PC-9 (cell line): ENCODE data around the gene MAP3K19. TPM values are rescaled to one million over a fixed set of nuclear protein-coding genes. Genes with fewer than 3 reads are reported as not detected.
"Not testable (repeated sequence)": the region's sequence is repeated elsewhere in the genome, so short reads cannot be mapped to it uniquely, and the experiment has no call there.

Experiments
- BruUV-seq: library from RNA; stranded (reverse); fragments of 400-500 nt; replicated peaks from 2 replicates; lab custom pipeline; 2021; lab: Mats Ljungman, UMichigan
- CTCF ChIA-PET: fragments of 300-600 bp; sonication (Branson Sonifier 250); formaldehyde crosslinking; loops from one replicate; lab custom pipeline; 2022; ENCODE audit warnings: antibody characterized with exemption; lab: Charles Lee
- POLR2A ChIA-PET: fragments of 300-600 bp; sonication (Branson Sonifier 250); formaldehyde crosslinking; loops from one replicate; lab custom pipeline; 2022; ENCODE audit warnings: antibody characterized with exemption; ENCODE audit not compliant: unreplicated experiment; lab: Charles Lee
- DNase-seq, 2 experiments: peaks; one replicate each; pipeline versions ENCODE4 v3.0.0 to v3.0.0-alpha.2; 2015 to 2022; ENCODE audit warnings: mixed read lengths in 1 of 2
- H2AFZ ChIP-seq: fragments of 200-600 bp; sonication (generic); 2 replicates; pipeline ENCODE4 v1.8.1; 2017; ENCODE audit warnings: antibody characterized with exemption
- H3F3A ChIP-seq: fragments of 200-600 bp; sonication (generic); 2 replicates; pipeline ENCODE4 v1.8.1; 2017; ENCODE audit warnings: antibody characterized with exemption, mild to moderate bottlenecking, low read depth; ENCODE audit not compliant: insufficient read depth
- H3K27ac ChIP-seq: fragments of 200-600 bp; sonication (generic); 2 replicates; pipeline ENCODE4 v1.6.1; 2016; ENCODE audit warnings: mixed run types
- H3K27me3 ChIP-seq: fragments of 200-600 bp; sonication (generic); 2 replicates; pipeline ENCODE4 v1.6.1; 2016; ENCODE audit warnings: low read depth, mixed run types; ENCODE audit not compliant: insufficient read depth
- H3K36me3 ChIP-seq: fragments of 200-600 bp; sonication (generic); 2 replicates; pipeline ENCODE4 v1.6.1; 2016; ENCODE audit warnings: low read depth, mixed run types
- H3K4me1 ChIP-seq: fragments of 200-600 bp; sonication (generic); replicated peaks from 2 replicates; pipeline ENCODE4 v1.6.1; 2016; ENCODE audit warnings: mixed run types; ENCODE audit not compliant: insufficient read depth
- H3K4me2 ChIP-seq: fragments of 200-600 bp; sonication (generic); 2 replicates; pipeline ENCODE4 v1.6.1; 2017; ENCODE audit warnings: mixed run types
- H3K4me3 ChIP-seq: fragments of 200-600 bp; sonication (generic); 2 replicates; pipeline ENCODE4 v1.6.1; 2016; ENCODE audit warnings: mixed run types
- H3K79me2 ChIP-seq: fragments of 200-600 bp; sonication (generic); 2 replicates; pipeline ENCODE4 v1.6.1; 2017; ENCODE audit warnings: low read depth, mixed run types
- H3K9me2 ChIP-seq: fragments of 200-600 bp; sonication (generic); 2 replicates; pipeline ENCODE4 v1.8.1; 2017; ENCODE audit warnings: mild to moderate bottlenecking; ENCODE audit not compliant: insufficient read depth
- H3K9me3 ChIP-seq: fragments of 200-600 bp; sonication (generic); 2 replicates; pipeline ENCODE4 v1.8.1; 2016; ENCODE audit warnings: low read depth; ENCODE audit not compliant: insufficient read depth
- H4K20me1 ChIP-seq: fragments of 200-600 bp; sonication (generic); 2 replicates; pipeline ENCODE4 v1.8.1; 2017; ENCODE audit not compliant: insufficient read depth
- EZH2 ChIP-seq: fragments of 200-600 bp; sonication (generic); IDR thresholded peaks from 2 replicates; pipeline ENCODE4 v1.8.0; 2017; ENCODE audit warnings: antibody characterized with exemption, low read depth
- intact Hi-C: fragments of 100-400 bp; cut with micrococcal nuclease; formaldehyde crosslinking; loops from one replicate; pipeline ENCODE4 v1.10.0; 2022; ENCODE audit not compliant: unreplicated experiment
- total RNA-seq: library from RNA; stranded (reverse); gene quantifications from 2 replicates; pipeline ENCODE4 v1.2.3, GENCODE V29; 2021
- TF ChIP-seq, protein P1 (sequence below): fragments of 200-600 bp; sonication (generic); conservative IDR thresholded peaks from 2 replicates; pipeline ENCODE4 v1.6.1; 2017; ENCODE audit warnings: mixed run types, antibody characterized with exemption, mild to moderate bottlenecking, moderate library complexity

MAP3K19 gene
- total RNA-seq, 1 experiment from 2014 or later, result not detected

DNA sequence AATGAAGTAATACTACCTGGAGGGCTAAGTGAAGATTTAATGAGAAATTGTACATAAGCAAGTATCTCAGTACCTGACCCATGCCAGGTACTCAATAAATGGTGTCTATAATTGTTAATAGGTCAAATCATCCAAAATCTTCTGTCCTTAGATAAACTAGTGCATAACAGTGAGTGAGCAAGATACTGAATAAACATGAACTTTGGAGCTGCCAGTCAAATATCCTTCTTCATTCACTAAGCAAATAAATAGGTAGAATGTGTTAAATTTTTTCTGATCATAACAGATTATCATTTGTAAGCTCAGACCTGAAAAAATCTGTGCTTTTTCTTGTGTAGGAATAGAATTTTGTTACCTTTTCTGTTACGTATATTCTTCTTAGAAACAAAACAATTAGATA, 44.4 kb upstream of the MAP3K19 start:
- Histone ChIP-seq H3K27ac (no peak overlapping the region), H3K9me3 (no peaks in the 10 kb centered on the region), H3K79me2 (peaks cover 16% of the 10 kb centered on the region), H3F3A (no peaks in the 10 kb centered on the region), H3K4me3 (no peak overlapping the region), H3K4me2 (no peak overlapping the region), H2AFZ (no peak overlapping the region), H3K36me3 (peaks cover 14% of the 10 kb centered on the region), H3K27me3 (no peaks in the 10 kb centered on the region), H4K20me1 (peaks cover 9% of the 10 kb centered on the region), H3K4me1 (no peaks in the 10 kb centered on the region), H3K9me2 (no peaks in the 10 kb centered on the region)
- no peak for TF ChIP-seq EZH2
- TF ChIP-seq, protein P1, sequence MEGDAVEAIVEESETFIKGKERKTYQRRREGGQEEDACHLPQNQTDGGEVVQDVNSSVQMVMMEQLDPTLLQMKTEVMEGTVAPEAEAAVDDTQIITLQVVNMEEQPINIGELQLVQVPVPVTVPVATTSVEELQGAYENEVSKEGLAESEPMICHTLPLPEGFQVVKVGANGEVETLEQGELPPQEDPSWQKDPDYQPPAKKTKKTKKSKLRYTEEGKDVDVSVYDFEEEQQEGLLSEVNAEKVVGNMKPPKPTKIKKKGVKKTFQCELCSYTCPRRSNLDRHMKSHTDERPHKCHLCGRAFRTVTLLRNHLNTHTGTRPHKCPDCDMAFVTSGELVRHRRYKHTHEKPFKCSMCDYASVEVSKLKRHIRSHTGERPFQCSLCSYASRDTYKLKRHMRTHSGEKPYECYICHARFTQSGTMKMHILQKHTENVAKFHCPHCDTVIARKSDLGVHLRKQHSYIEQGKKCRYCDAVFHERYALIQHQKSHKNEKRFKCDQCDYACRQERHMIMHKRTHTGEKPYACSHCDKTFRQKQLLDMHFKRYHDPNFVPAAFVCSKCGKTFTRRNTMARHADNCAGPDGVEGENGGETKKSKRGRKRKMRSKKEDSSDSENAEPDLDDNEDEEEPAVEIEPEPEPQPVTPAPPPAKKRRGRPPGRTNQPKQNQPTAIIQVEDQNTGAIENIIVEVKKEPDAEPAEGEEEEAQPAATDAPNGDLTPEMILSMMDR, result no peak
- DNase-seq, result no peak
- CTCF ChIA-PET, result interaction anchor here (0.7 kb wide), 1 partner anchor 33 kb away, joined by 3 read pairs; no protein-coding TSS in a partner anchor
- intact Hi-C loops, result no loop called here
- POLR2A ChIA-PET, result interaction anchor here (0.7 kb wide), 1 partner anchor 278 kb away, joined by 5 read pairs; no protein-coding TSS in a partner anchor
- BruUV-seq, result no TSS peak

DNA sequence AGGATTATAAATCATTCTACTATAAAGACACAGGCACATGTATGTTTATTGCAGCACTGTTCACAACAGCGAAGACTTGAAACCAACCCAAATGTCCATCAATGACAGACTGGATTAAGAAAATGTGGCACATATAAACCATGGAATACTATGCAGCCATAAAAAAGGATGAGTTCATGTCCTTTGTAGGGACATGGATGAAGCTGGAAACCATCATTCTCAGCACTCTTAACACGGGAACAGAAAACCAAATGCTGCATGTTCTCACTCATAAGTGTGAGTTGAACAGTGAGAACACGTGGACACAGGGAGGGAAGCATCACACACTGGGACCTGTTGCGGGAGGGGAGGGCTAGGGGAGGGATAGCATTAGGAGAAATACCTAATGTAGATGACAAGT, 42.4 kb upstream of the MAP3K19 start:
- Histone ChIP-seq H3K79me2 (peaks cover 17% of the 10 kb centered on the region), H4K20me1 (peaks cover 12% of the 10 kb centered on the region)
- CTCF ChIA-PET, H2AFZ ChIP-seq, H3K36me3 ChIP-seq, BruUV-seq, intact Hi-C loops, H3K4me1 ChIP-seq, POLR2A ChIA-PET, H3F3A ChIP-seq, DNase-seq, H3K9me2 ChIP-seq, H3K27ac ChIP-seq, H3K9me3 ChIP-seq, H3K4me3 ChIP-seq, H3K4me2 ChIP-seq, H3K27me3 ChIP-seq: not testable (repeated sequence)

DNA sequence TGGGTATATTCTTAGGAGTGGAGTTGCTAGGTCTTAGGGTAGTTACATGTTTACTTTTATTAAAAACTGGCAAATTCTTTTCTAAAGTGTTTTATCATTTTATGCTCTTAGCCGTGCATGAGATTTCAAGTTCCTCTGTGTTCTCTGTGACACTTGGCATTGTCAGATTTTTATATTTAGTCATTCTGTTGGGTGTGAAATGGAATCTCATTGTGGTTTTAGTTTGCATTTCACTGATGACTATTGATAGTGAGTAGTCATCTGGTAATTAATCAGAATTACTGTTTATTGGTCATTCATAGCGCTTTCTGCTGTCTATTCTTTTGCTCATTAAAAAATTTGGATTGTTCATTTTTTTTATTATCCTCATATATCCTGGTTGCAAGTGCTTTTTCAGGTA, 39.0 kb upstream of the MAP3K19 start:
- DNase-seq, result no peak
- no peak overlapping the region for H3K27ac ChIP-seq
- no peaks in the 10 kb centered on the region for H3K4me1 ChIP-seq
- no peak overlapping the region for H3K4me3 ChIP-seq
- no peaks in the 10 kb centered on the region for H3K9me2 ChIP-seq
- intact Hi-C loops, result no loop called here
- no peaks in the 10 kb centered on the region for H3F3A ChIP-seq
- ChIA-PET CTCF (no interaction called here), POLR2A (no interaction called here)
- peaks cover 25% of the 10 kb centered on the region for H3K79me2 ChIP-seq
- H3K9me3 ChIP-seq, result no peaks in the 10 kb centered on the region
- no peak overlapping the region for H2AFZ ChIP-seq
- no peaks in the 10 kb centered on the region for H3K27me3 ChIP-seq
- H3K36me3 ChIP-seq, result no peaks in the 10 kb centered on the region; the same call in 1 of the 2 replicates
- peaks cover 9% of the 10 kb centered on the region for H4K20me1 ChIP-seq
- no peak for TF ChIP-seq EZH2
- TF ChIP-seq, protein P1, result no peak
- H3K4me2 ChIP-seq, result no peak overlapping the region
- no TSS peak for BruUV-seq

DNA sequence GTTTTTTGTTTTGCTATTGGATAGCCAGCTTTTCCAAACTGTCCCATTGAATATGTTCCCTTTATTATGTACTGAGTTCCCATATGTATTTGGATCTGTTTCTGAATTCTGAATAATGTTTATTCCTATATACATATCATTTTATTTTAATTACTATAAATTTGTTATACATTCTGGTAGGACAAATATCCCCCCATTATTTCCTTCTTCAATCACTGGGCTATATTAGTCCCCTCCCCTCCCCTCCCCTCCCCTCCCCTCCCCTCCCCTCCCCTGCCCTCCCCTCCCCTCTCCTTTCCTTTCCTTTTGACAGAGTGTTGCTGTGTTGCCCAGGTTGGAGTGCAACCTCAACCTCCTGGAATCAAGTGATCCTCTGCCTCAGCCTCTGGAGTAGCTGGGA, 31.2 kb upstream of the MAP3K19 start:
- no peak overlapping the region for H3K4me2 ChIP-seq
- no TSS peak for BruUV-seq
- CTCF ChIA-PET, result no interaction called here
- no peak overlapping the region for H3K27ac ChIP-seq
- H2AFZ ChIP-seq, result no peak overlapping the region
- POLR2A ChIA-PET, result no interaction called here
- TF ChIP-seq EZH2, result no peak
- TF ChIP-seq, protein P1, result no peak
- no peaks in the 10 kb centered on the region for H3F3A ChIP-seq
- peaks cover 32% of the 10 kb centered on the region; the same call in 1 of the 2 replicates for H3K79me2 ChIP-seq
- peaks cover 13% of the 10 kb centered on the region; the same call in 1 of the 2 replicates for H4K20me1 ChIP-seq
- H3K27me3 ChIP-seq, result no peaks in the 10 kb centered on the region
- H3K4me3 ChIP-seq, result no peak overlapping the region
- H3K36me3 ChIP-seq, result peaks cover 4% of the 10 kb centered on the region; the same call in 1 of the 2 replicates
- intact Hi-C loops, result no loop called here
- no peak for DNase-seq
- peaks cover 4% of the 10 kb centered on the region; the same call in 1 of the 2 replicates for H3K9me3 ChIP-seq
- no peaks in the 10 kb centered on the region for H3K9me2 ChIP-seq
- peaks cover 13% of the 10 kb centered on the region for H3K4me1 ChIP-seq
